IPS DF 19.7 (cell line): ENCODE results near the gene MYBBP1A.
"Not testable (repeated sequence)": the region's sequence is repeated elsewhere in the genome, so short reads cannot be mapped to it uniquely, and the experiment has no call there.

Experiments used
- DNase-seq: peaks from one replicate; pipeline ENCODE4 v3.0.0-alpha.2; 2013; ENCODE audit warnings: low read depth, low spot score

MYBBP1A gene

GRCh38 chr17:4590981-4591453 is 35.8 kb upstream of the MYBBP1A start:
- no peak for DNase-seq

- not testable (repeated sequence) for DNase-seq
These were observed 34.9 kb upstream of the MYBBP1A start for GRCh38 chr17:4590042-4590441.

- no peak for DNase-seq
These were observed 33.9 kb upstream of the MYBBP1A start for GRCh38 chr17:4588898-4589625.

DNA sequence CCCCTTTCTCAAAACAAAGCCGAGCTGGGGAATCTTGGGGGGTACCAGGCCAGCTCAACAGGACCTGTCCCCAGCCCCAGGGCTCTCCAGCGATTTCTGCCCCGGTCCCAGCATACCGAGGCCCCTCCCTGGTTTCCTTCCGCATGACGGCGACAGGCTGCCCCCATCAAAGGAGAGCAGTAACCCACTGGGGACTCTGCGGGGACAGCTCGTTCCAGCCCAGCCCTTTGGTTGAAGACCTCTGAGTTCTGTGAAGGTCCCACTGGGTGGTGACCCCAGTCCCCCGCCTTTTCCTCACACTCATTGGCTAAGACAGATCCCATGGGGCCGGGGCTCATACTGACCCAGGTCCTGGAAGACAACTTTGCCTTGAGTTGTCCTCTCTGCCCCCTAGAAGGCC is 33.2 kb upstream of the MYBBP1A start:
- DNase-seq: no peak

DNA sequence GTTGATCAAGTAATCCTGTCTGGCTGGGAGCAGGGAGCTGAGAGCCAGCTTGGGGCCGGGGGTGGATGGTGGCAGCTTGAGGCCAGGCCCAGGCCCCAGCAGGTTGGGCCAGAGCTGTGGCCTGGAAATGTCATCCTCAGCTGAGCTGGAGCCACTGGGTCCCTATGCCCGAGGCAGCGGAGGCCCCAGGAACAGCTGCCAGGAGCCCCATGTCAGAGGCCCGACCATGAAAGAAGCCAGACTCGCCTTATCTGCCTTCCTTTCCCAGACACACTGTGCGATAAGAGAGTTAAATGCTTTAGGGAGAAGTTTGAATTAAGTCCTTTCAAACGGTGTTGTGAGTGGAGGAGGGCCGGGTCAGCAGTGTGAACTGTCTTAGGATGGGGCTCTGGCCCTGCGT is 32.6 kb upstream of the MYBBP1A start:
- DNase-seq: no peak

- DNase-seq: no peak
These were observed 32.0 kb upstream of the MYBBP1A start for GRCh38 chr17:4587195-4587594.

DNA sequence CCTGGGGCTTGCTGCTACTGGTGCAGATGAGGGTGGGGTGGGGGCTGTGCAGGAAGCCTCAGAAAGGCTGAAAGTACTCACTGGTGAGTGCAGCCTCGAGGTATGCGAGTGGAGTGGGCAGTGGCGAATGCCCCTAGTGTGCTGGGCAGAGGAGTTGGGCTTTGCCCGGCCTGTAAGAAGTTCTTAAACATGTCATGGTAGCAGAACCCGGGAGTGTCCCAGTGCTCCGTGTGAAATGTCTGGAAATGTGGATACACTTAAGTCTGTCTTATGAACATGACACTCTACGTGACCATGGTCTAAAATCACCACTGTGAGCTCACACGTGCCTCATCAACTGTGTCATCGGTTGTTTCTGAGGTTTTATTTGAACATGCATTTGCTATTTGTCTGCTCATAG is 30.9 kb upstream of the MYBBP1A start:
- no peak for DNase-seq

- DNase-seq: no peak
These were observed 30.4 kb upstream of the MYBBP1A start for GRCh38 chr17:4585638-4585994.

DNA sequence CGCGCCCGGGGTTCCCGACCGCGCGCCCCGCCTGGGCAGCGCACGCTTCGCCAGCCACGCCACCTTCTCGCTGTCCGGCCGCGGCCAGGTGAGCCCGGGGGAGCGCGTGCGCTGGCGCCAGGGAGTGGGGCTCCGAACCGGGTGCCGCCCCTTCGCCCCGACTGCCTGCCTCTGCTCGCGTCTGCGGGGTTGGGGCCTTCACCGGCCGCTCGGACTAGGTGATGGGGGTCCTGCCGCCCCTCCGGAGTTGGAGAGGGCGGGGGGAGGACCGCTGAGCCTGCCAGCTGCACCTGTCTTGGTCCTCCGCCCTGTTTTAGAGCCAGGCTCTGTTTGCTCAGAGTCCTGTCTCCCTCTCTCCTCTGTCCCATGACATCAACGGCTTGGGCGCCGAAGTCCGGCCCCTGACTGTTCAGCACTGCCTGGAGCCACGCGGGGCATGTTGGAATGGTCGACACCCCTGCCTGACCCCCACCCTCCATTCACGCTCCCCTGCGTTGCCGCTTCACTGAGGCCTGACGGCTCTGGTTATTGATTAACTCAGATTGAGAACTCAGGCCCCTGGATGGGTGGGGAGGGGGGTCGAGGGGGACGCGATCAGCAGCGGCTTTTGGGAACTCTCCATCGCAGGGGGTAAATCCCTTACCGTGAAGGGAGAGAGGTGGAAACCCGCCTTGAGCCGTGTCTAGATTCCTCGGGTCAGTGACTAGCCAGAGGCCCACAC is 29.9 kb upstream of the MYBBP1A start:
- DNase-seq: no peak

GRCh38 chr17:4584101-4584916 is 29.1 kb upstream of the MYBBP1A start, which contains the start of gene SMTNL2:
TSS of gene SMTNL2 (plus strand) at chr17:4584529. CDS start at chr17:4584606, 77 bp downstream.
- DNase-seq: no peak

DNA sequence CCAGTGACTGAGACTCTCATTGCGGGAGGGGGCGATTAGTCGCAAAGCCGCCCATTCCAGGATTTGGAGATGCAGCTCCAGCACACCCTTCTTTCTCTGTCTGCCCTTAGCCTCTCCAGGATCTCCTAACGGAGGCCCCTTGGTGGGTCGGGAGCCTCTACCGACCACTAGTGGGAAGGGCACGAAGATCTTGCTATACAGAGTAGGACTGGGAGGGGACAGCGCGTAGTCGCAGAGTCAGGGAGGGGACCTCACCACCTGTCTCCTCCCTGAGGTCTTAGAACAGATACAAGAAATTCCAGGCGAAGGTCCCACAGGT is 28.6 kb upstream of the MYBBP1A start:
- DNase-seq: no peak

DNA sequence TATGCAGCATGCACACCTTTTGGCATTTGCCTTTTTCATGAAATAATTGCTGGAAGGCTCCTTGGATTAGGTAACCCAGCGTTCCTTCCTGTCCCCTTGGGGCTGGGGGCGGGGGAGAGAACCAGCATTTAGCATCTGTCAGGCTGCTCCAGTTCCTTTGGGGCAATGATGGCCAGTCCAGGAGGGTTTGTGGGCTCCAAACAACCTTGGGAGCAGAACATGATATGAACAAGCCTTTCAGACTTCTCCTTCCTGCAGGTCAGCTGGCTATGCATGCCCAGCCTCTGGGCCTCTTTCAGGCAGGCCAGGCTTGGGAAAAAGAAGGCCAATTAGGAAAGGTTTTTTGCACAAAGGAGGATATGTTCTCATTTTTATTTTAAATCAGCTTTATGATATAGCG is 28.0 kb upstream of the MYBBP1A start:
- no peak for DNase-seq

DNA sequence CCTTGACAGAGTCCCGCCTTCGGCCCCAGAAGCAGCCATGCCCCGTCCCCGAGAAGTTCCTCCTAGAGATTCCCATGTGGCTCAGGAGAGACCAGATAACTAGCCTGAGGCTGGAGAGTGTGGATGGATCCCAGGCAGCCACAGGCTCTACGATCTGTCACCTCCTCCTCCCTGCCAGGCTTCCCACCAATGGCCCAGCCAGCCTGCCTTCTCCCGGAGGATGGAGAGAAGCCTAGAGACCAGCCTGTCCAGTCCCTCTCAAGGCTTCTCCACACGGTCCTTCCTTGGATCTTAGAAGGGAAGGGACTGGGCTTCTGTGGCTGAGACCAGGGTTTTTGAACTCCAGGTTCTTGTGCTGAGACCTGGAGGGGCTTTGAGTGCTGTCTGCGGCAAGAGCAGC is 27.5 kb upstream of the MYBBP1A start:
- no peak for DNase-seq

DNA sequence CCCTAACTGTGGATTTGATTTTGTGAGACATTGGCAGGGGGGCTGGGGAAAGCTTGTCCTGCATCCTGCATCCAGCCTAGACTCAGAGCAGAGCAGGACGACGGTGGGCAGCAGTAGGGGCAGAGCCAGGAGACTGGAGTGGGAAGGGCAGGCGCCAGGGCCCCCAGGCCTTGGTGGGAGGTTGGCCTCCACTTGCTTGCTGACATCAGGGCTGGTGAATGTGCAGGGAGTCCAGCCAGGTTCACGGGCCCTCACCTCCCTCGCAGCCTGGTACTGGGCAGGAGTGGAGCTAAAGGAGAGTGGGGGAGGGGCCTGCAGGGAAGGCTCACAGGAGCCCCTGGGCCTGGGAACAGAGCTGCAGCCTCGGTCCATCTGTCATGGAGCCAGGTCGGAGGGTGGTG is 26.9 kb upstream of the MYBBP1A start:
- no peak for DNase-seq

DNA sequence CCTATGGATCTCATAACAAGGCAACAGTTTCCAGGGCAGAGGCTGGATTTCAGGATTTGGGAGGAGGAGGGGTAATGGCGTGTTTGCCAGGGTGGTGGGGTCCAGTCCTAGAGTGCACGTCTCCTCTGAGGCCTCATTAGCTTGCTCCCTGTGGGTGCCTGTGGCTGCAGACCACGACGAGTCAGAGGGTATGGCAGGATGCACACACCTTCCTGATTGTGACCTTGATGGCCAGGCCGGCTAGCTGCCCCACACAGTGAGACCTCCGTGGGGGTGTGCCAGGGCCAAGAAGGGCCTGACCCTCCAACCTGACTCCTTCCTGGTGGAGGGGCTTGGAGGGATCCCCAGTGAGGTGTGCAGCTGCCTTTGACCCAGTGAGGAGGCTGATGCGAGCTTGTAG is 25.1 kb upstream of the MYBBP1A start:
- DNase-seq: no peak

- no peak for DNase-seq
These were observed 24.5 kb upstream of the MYBBP1A start for GRCh38 chr17:4579678-4580077.

DNA sequence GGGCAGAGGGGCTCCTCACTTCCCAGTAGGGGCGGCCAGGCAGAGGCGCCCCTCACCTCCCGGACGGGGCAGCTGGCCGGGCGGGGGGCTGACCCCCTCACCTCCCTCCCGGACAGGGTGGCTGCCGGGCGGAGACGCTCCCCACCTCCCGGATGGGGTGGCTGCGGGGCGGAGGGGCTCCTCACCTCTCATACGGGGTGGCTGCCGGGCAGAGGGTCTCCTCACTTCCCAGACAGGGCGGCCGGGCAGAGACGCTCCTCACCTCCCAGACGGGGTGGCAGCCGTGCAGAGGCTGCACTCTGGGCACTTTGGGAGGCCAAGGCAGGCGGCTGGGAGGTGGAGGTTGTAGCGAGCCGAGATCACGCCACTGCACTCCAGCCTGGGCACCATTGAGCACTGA is 23.2 kb upstream of the MYBBP1A start:
- DNase-seq: not testable (repeated sequence)

- DNase-seq: no peak
These were observed 22.3 kb upstream of the MYBBP1A start for GRCh38 chr17:4577386-4577993.

- no peak for DNase-seq
These were observed 21.6 kb upstream of the MYBBP1A start for GRCh38 chr17:4576729-4577322.

DNA sequence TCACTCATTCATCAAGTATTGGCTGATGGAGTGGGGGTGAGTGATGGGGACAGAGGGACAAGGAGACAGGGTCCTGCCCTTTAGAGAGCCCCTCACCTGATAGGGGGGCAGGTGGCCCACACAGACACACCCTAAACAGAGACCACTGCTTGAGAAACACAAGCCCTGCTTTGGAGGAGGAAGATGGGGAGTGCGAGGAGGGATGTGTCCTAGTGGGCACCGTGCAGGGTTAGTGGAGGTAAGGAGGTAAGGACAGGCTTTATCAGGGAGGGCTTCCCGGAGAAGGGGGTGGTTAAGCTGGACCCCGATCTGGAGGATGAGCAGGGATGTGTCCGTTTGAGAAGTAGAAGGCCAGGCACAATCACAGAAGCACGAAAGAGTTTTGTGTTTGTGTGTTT is 21.0 kb upstream of the MYBBP1A start:
- no peak for DNase-seq

- DNase-seq: no peak
These were observed 19.4 kb upstream of the MYBBP1A start for GRCh38 chr17:4574448-4575045.
